ENCODE data around the gene NRG3. TPM values are rescaled to one million over a fixed set of nuclear protein-coding genes. Genes with fewer than 3 reads are reported as not detected.

The NRG3 gene
- total and polyA plus RNA-seq, 2 of the 4 experiments (the other 2 are of a cell fraction), result not detected

GRCh38 chr10:81873231-81873931, 1.6 kb upstream of the NRG3 start:
- Histone ChIP-seq H3K27me3 (ENCODE audit: control insufficient read depth, insufficient read depth, low read length) (peaks cover 11% of the 10 kb centered on the region; the same call in 1 of the 2 replicates), H2BK20ac (ENCODE audit: low read depth, low read length) (no peak overlapping the region), H4K91ac (ENCODE audit: insufficient read depth, low read depth, low read length) (no peak overlapping the region), H3K18ac (ENCODE audit: low read depth, low read length) (no peak overlapping the region), H3K56ac (ENCODE audit: extremely low read depth, insufficient read depth, low read length) (no peak overlapping the region), H3K9me3 (ENCODE audit: control insufficient read depth, insufficient read depth, low read length) (no peaks in the 10 kb centered on the region; the same call in 1 of the 2 replicates), H4K8ac (ENCODE audit: low read depth in 2 of 2, low read length in 2 of 2) (no peak overlapping the region), H3K4me3 (ENCODE audit: insufficient read depth, low read depth, low read length) (no peak overlapping the region), H2BK15ac (ENCODE audit: low read depth, low read length) (no peak overlapping the region), H3K4me1 (ENCODE audit: control insufficient read depth, insufficient read depth, low read length) (no peaks in the 10 kb centered on the region), H3K4ac (ENCODE audit: low read depth, low read length) (no peak overlapping the region), H2BK5ac (ENCODE audit: low read depth, low read length, poor library complexity, severe bottlenecking) (no peak overlapping the region), H2AK9ac (replicated peaks; ENCODE audit: low read depth, low read length, poor library complexity) (no peak overlapping the region), H2AK5ac (ENCODE audit: low read depth, low read length) (no peak overlapping the region), H3K36me3 (ENCODE audit: control insufficient read depth, insufficient read depth, low read length) (no peaks in the 10 kb centered on the region), H2BK120ac (ENCODE audit: low read depth, low read length) (no peak overlapping the region), H3K9me1 (ENCODE audit: insufficient read depth, low read length) (no peaks in the 10 kb centered on the region), H2AFZ (replicated peaks; ENCODE audit: low read length, poor library complexity) (no peak overlapping the region), H3K4me2 (ENCODE audit: low read depth, low read length) (no peak overlapping the region), H3K14ac (replicated peaks; ENCODE audit: low read depth, low read length) (no peak overlapping the region), H3K23ac (ENCODE audit: low read depth, low read length) (no peak overlapping the region), H3K79me1 (ENCODE audit: low read depth in 1 of 2, low read length in 2 of 2) (no peaks in the 10 kb centered on the region), H4K5ac (ENCODE audit: low read depth, low read length) (no peak overlapping the region), H4K20me1 (ENCODE audit: insufficient read depth, low read length) (no peaks in the 10 kb centered on the region), H3K9ac (ENCODE audit: low read depth, low read length) (no peak overlapping the region), H3K27ac (ENCODE audit: insufficient read depth, low read length) (no peak overlapping the region)
- no peak for ATAC-seq (ENCODE audit: low read depth)
- POLR2A ChIA-PET (ENCODE audit: unreplicated experiment), result no interaction called here
- BruUV-seq (replicated peaks), result no TSS peak
- WGBS, 2 experiments (ENCODE audit: extremely low coverage in 2 of 2, insufficient read length in 1 of 2), result no CpG with 5 or more reads among the region's 12 CpGs
- in situ Hi-C loops (cut with MboI; ENCODE audit: low sequenced_read_pairs) (no loop called here), intact Hi-C loops (cut with micrococcal nuclease) (no loop called here), dilution Hi-C loops (cut with HindIII; ENCODE audit: low sequenced_read_pairs, unreplicated experiment) (no loop called here)
- CTCF ChIA-PET, result no interaction called here
- DNase-seq, result no peak
- TF ChIP-seq MAZ (IDR thresholded peaks at IDR 0.05; ENCODE audit: borderline replicate concordance, low read depth, low read length), result no peak
- no peak for TF ChIP-seq FOS (IDR thresholded peaks at IDR 0.05; ENCODE audit: low read depth, low read length)
- no peak for TF ChIP-seq RFX5 (IDR thresholded peaks at IDR 0.05; ENCODE audit: low read depth, low read length)
- no peak for TF ChIP-seq MAFK (IDR thresholded peaks at IDR 0.05; ENCODE audit: low read depth, low read length)
- TF ChIP-seq RAD21 (IDR thresholded peaks at IDR 0.05; ENCODE audit: low read length), result no peak
- no peak for TF ChIP-seq MXI1 (IDR thresholded peaks at IDR 0.05; ENCODE audit: borderline replicate concordance, low read depth, low read length)
- TF ChIP-seq CHD1 (IDR thresholded peaks at IDR 0.05; ENCODE audit: low read depth, low read length), result no peak
- TF ChIP-seq RCOR1 (IDR thresholded peaks at IDR 0.05; ENCODE audit: insufficient replicate concordance, low read length), result no peak
- no peak for TF ChIP-seq ELK1 (IDR thresholded peaks at IDR 0.05; ENCODE audit: borderline replicate concordance, low read depth, low read length)
- TF ChIP-seq SMC3 (IDR thresholded peaks at IDR 0.05; ENCODE audit: low read depth, low read length), result no peak
- TF ChIP-seq CTCF (conservative IDR thresholded peaks at IDR 0.05; ENCODE audit: low read depth, low read length), result no peak

Measured in IMR-90 (cell line).